ENCODE data around the gene ATF5.

GRCh38 chr19:49881672-49882394, 47.2 kb upstream of the ATF5 start:
- TF ChIP-seq, protein P1, sequence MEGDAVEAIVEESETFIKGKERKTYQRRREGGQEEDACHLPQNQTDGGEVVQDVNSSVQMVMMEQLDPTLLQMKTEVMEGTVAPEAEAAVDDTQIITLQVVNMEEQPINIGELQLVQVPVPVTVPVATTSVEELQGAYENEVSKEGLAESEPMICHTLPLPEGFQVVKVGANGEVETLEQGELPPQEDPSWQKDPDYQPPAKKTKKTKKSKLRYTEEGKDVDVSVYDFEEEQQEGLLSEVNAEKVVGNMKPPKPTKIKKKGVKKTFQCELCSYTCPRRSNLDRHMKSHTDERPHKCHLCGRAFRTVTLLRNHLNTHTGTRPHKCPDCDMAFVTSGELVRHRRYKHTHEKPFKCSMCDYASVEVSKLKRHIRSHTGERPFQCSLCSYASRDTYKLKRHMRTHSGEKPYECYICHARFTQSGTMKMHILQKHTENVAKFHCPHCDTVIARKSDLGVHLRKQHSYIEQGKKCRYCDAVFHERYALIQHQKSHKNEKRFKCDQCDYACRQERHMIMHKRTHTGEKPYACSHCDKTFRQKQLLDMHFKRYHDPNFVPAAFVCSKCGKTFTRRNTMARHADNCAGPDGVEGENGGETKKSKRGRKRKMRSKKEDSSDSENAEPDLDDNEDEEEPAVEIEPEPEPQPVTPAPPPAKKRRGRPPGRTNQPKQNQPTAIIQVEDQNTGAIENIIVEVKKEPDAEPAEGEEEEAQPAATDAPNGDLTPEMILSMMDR (IDR thresholded peaks at IDR 0.05; ENCODE audit: low read depth, low read length) = no peak
- no peak for TF ChIP-seq EZH2phosphoT487 (IDR thresholded peaks at IDR 0.05; ENCODE audit: low read depth)

Measured in OCI-LY3 (cell line).